OCI-LY1 (cell line): ENCODE results near the gene TESK2.

Experiments used
- H2AFZ ChIP-seq: fragments of 200-600 bp; sonication (generic), shearing (Covaris generic); 2 replicates; pipeline ENCODE4 v1.6.0; 2014; ENCODE audit warnings: antibody characterized with exemption, mild to moderate bottlenecking, low read length
- H3F3A ChIP-seq: fragments of 200-600 bp; sonication (generic), shearing (Covaris generic); 2 replicates; pipeline ENCODE4 v1.6.0; 2014; ENCODE audit warnings: mild to moderate bottlenecking, antibody characterized with exemption, low read length, moderate library complexity; ENCODE audit not compliant: insufficient read depth
- H3K27ac ChIP-seq: fragments of 200-600 bp; sonication (generic); 2 replicates; pipeline ENCODE4 v1.5.1; 2014; ENCODE audit warnings: low read length, mixed run types, mild to moderate bottlenecking, low read depth; ENCODE audit not compliant: poor library complexity, severe bottlenecking
- H3K27me3 ChIP-seq: fragments of 200-600 bp; sonication (generic); 2 replicates; pipeline ENCODE4 v1.6.0; 2014; ENCODE audit warnings: antibody characterized with exemption, mild to moderate bottlenecking, low read length, moderate library complexity; ENCODE audit not compliant: insufficient read depth
- H3K36me3 ChIP-seq: fragments of 200-600 bp; sonication (generic); 2 replicates; pipeline ENCODE4 v1.6.1; 2014; ENCODE audit warnings: mild to moderate bottlenecking, antibody characterized with exemption, low read length, moderate library complexity, mixed read lengths; ENCODE audit not compliant: insufficient read depth
- H3K4me1 ChIP-seq: fragments of 200-600 bp; sonication (generic); 2 replicates; pipeline ENCODE4 v1.5.1; 2014; ENCODE audit warnings: mild to moderate bottlenecking, low read length, moderate library complexity; ENCODE audit not compliant: insufficient read depth, severe bottlenecking
- H3K4me2 ChIP-seq: fragments of 200-600 bp; sonication (generic), shearing (Covaris generic); 2 replicates; pipeline ENCODE4 v1.6.1; 2014; ENCODE audit warnings: low read length
- H3K4me3 ChIP-seq: fragments of 200-600 bp; sonication (generic); 2 replicates; pipeline ENCODE4 v1.5.1; 2014; ENCODE audit warnings: low read length, low read depth, mild to moderate bottlenecking, mixed read lengths; ENCODE audit not compliant: poor library complexity, severe bottlenecking
- H3K79me2 ChIP-seq: fragments of 200-600 bp; shearing (Covaris generic); 2 replicates; pipeline ENCODE4 v1.6.1; 2016; ENCODE audit warnings: mixed run types, low read length, mixed read lengths; ENCODE audit not compliant: insufficient read depth
- H3K9ac ChIP-seq: fragments of 200-600 bp; sonication (generic), shearing (Covaris generic); 2 replicates; pipeline ENCODE4 v1.6.1; 2014; ENCODE audit warnings: mild to moderate bottlenecking, low read length, mixed read lengths
- H3K9me2 ChIP-seq: fragments of 200-600 bp; sonication (generic), shearing (Covaris generic); 2 replicates; pipeline ENCODE4 v1.6.1; 2014; ENCODE audit warnings: low read depth, mild to moderate bottlenecking, low read length, mixed read lengths
- H3K9me3 ChIP-seq: fragments of 200-600 bp; shearing (Covaris generic); 2 replicates; pipeline ENCODE4 v1.6.1; 2014; ENCODE audit warnings: low read length, mixed read lengths
- H4K20me1 ChIP-seq: fragments of 200-600 bp; sonication (generic), shearing (Covaris generic); 2 replicates; pipeline ENCODE4 v1.6.0; 2016; ENCODE audit warnings: mild to moderate bottlenecking, low read length; ENCODE audit not compliant: insufficient read depth
- CTCF ChIP-seq: fragments of 200-600 bp; sonication (generic), shearing (Covaris generic); IDR thresholded peaks from 2 replicates; pipeline ENCODE4 v1.5.1; 2017; ENCODE audit warnings: mild to moderate bottlenecking, antibody characterized with exemption, low read length, moderate library complexity, mixed read lengths
- EZH2 ChIP-seq: fragments of 200-600 bp; sonication (generic), shearing (Covaris generic); IDR thresholded peaks from 2 replicates; pipeline ENCODE4 v1.8.0; 2017; ENCODE audit warnings: borderline replicate concordance, mixed run types, mild to moderate bottlenecking, antibody characterized with exemption, low read length, moderate library complexity, mixed read lengths

Gene TESK2

GRCh38 chr1:45337630-45338325, 153.2 kb downstream of the TESK2 start:
- H3K4me2 ChIP-seq, result no peak overlapping the region
- H3K27me3 ChIP-seq, result no peaks in the 10 kb centered on the region
- H3K9ac ChIP-seq, result no peak overlapping the region
- H3K9me2 ChIP-seq, result no peaks in the 10 kb centered on the region
- no peaks in the 10 kb centered on the region for H3F3A ChIP-seq
- peaks cover 31% of the 10 kb centered on the region for H3K36me3 ChIP-seq
- H3K79me2 ChIP-seq, result peaks cover 5% of the 10 kb centered on the region
- H4K20me1 ChIP-seq, result no peaks in the 10 kb centered on the region
- no peak for TF ChIP-seq CTCF
- no peak for TF ChIP-seq EZH2
- no peak overlapping the region for H3K27ac ChIP-seq
- no peak overlapping the region for H2AFZ ChIP-seq
- no peak overlapping the region for H3K4me3 ChIP-seq
- peaks cover 33% of the 10 kb centered on the region for H3K4me1 ChIP-seq
- H3K9me3 ChIP-seq, result no peaks in the 10 kb centered on the region

- H3K9me3 ChIP-seq, result no peaks in the 10 kb centered on the region
- no peak overlapping the region for H3K4me2 ChIP-seq
- no peak overlapping the region for H2AFZ ChIP-seq
- no peak overlapping the region for H3K27ac ChIP-seq
- peaks cover 29% of the 10 kb centered on the region for H3K36me3 ChIP-seq
- H3K4me3 ChIP-seq, result no peak overlapping the region
- H3K9ac ChIP-seq, result no peak overlapping the region
- no peaks in the 10 kb centered on the region for H3K9me2 ChIP-seq
- no peaks in the 10 kb centered on the region for H3F3A ChIP-seq
- H3K4me1 ChIP-seq, result peaks cover 25% of the 10 kb centered on the region
- peaks cover 5% of the 10 kb centered on the region for H3K79me2 ChIP-seq
- TF ChIP-seq CTCF (no peak), EZH2 (no peak)
- no peaks in the 10 kb centered on the region for H3K27me3 ChIP-seq
- H4K20me1 ChIP-seq, result no peaks in the 10 kb centered on the region
Measured at GRCh38 chr1:45335855-45336324, 155.1 kb downstream of the TESK2 start.

GRCh38 chr1:45334308-45335245, 156.4 kb downstream of the TESK2 start:
- H2AFZ ChIP-seq, result no peak overlapping the region
- H3F3A ChIP-seq, result no peaks in the 10 kb centered on the region
- peak overlapping the region; percentile 20 for H3K27ac ChIP-seq

More at GRCh38 chr1:45334308-45335245, 156.4 kb downstream of the TESK2 start:
- Histone ChIP-seq H4K20me1 (no peaks in the 10 kb centered on the region), H3K9ac (no peak overlapping the region; the same call in 1 of the 2 replicates), H3K27me3 (no peaks in the 10 kb centered on the region), H3K4me2 (no peak overlapping the region), H3K4me3 (no peak overlapping the region), H3K36me3 (peaks cover 33% of the 10 kb centered on the region), H3K9me3 (no peaks in the 10 kb centered on the region), H3K4me1 (peaks cover 20% of the 10 kb centered on the region), H3K9me2 (no peaks in the 10 kb centered on the region), H3K79me2 (no peaks in the 10 kb centered on the region)
- TF ChIP-seq CTCF (peak; percentile 20; the same call in 1 of the 2 replicates), EZH2 (no peak)
